Activated B cell treated with CpG ODN at 0.5 μM for 24 hours (primary cell): ENCODE results near the gene LAYN. TPM values are rescaled to one million over a fixed set of nuclear protein-coding genes. Genes with fewer than 3 reads are reported as not detected.

Source experiments
- ATAC-seq: fragments of 200-7000 bp; cut with Tn5 transposase; one replicate; pipeline ENCODE4 v1.10.0; 2021; ENCODE audit warnings: low read depth, mild to moderate bottlenecking, moderate library complexity
- CTCF ChIA-PET: fragments of 350-600 bp; sonication (Branson Sonifier 250); formaldehyde crosslinking; loops from one replicate; lab custom pipeline; 2021; ENCODE audit warnings: antibody characterized with exemption; lab: Charles Lee
- POLR2A ChIA-PET: fragments of 350-600 bp; sonication (Branson Sonifier 250); formaldehyde crosslinking; loops from one replicate; lab custom pipeline; 2021; ENCODE audit warnings: antibody characterized with exemption; lab: Charles Lee
- DNase-seq: peaks from one replicate; pipeline ENCODE4 v3.0.0; 2022
- H3K27ac Mint-ChIP-seq: one replicate; pipeline ENCODE4 v1.8.0; 2020; ENCODE audit warnings: mixed read lengths
- H3K27me3 Mint-ChIP-seq: one replicate; pipeline ENCODE4 v1.8.0; 2021; ENCODE audit warnings: mixed read lengths
- H3K36me3 Mint-ChIP-seq: one replicate; pipeline ENCODE4 v1.8.0; 2021; ENCODE audit warnings: low read depth, mixed read lengths
- H3K4me1 Mint-ChIP-seq: one replicate; pipeline ENCODE4 v1.8.0; 2021; ENCODE audit warnings: mixed read lengths
- H3K4me3 Mint-ChIP-seq: one replicate; pipeline ENCODE4 v1.8.0; 2020; ENCODE audit warnings: mild to moderate bottlenecking, mixed read lengths
- H3K9me3 Mint-ChIP-seq: one replicate; pipeline ENCODE4 v1.8.0; 2020; ENCODE audit warnings: mixed read lengths
- intact Hi-C: fragments of 100-400 bp; cut with micrococcal nuclease; formaldehyde crosslinking; loops from one replicate; pipeline ENCODE4 v1.15.1; 2024
- total RNA-seq: library from RNA; stranded (reverse); gene quantifications from 2 replicates; pipeline ENCODE4 v1.2.3, GENCODE V29; 2022
- TF ChIP-seq, protein P1 (sequence below): fragments of 200-600 bp; IDR thresholded peaks from one replicate; pipeline ENCODE4 v1.8.0; 2022; ENCODE audit warnings: antibody characterized with exemption, mild to moderate bottlenecking

LAYN gene
- total RNA-seq, 1 donor from 2014 or later, result not detected

- Mint-ChIP-seq H3K27ac (no peak overlapping the region), H3K27me3 (no peaks in the 10 kb centered on the region), H3K9me3 (no peaks in the 10 kb centered on the region), H3K4me3 (no peak overlapping the region), H3K4me1 (peaks cover 16% of the 10 kb centered on the region), H3K36me3 (peaks cover 5% of the 10 kb centered on the region)
- POLR2A ChIA-PET, result no interaction called here
- ATAC-seq (no peak), DNase-seq (no peak)
- CTCF ChIA-PET, result interaction anchor here (1.3 kb wide), 1 partner anchor 12 kb away, joined by 4 read pairs; no protein-coding TSS in a partner anchor
- TF ChIP-seq, protein P1, sequence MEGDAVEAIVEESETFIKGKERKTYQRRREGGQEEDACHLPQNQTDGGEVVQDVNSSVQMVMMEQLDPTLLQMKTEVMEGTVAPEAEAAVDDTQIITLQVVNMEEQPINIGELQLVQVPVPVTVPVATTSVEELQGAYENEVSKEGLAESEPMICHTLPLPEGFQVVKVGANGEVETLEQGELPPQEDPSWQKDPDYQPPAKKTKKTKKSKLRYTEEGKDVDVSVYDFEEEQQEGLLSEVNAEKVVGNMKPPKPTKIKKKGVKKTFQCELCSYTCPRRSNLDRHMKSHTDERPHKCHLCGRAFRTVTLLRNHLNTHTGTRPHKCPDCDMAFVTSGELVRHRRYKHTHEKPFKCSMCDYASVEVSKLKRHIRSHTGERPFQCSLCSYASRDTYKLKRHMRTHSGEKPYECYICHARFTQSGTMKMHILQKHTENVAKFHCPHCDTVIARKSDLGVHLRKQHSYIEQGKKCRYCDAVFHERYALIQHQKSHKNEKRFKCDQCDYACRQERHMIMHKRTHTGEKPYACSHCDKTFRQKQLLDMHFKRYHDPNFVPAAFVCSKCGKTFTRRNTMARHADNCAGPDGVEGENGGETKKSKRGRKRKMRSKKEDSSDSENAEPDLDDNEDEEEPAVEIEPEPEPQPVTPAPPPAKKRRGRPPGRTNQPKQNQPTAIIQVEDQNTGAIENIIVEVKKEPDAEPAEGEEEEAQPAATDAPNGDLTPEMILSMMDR, result no peak
- intact Hi-C loops, result no loop called here
These were observed 58.0 kb downstream of the LAYN start for GRCh38 chr11:111598559-111598958.

- intact Hi-C loops, result loop anchor here (5.0 kb wide), 2 partner anchors 421 to 1304 kb away; partner anchors contain the start of gene RDX
- CTCF ChIA-PET, result interaction anchor here (0.7 to 2.8 kb wide), 4 partner anchors 15 to 240 kb away, joined by 3 to 22 read pairs (median 4); partner anchors contain the start of gene PPP2R1B
- POLR2A ChIA-PET, result no interaction called here
- TF ChIP-seq, protein P1, result no peak
- Mint-ChIP-seq H3K4me3 (peak overlapping the region; percentile 85), H3K4me1 (peaks cover 27% of the 10 kb centered on the region), H3K36me3 (peaks cover 5% of the 10 kb centered on the region), H3K27me3 (no peaks in the 10 kb centered on the region), H3K27ac (peak overlapping the region; percentile 79), H3K9me3 (no peaks in the 10 kb centered on the region)
- DNase-seq, result no peak
- ATAC-seq, result no peak
These were observed 61.1 kb downstream of the LAYN start for GRCh38 chr11:111601636-111601978.

DNA sequence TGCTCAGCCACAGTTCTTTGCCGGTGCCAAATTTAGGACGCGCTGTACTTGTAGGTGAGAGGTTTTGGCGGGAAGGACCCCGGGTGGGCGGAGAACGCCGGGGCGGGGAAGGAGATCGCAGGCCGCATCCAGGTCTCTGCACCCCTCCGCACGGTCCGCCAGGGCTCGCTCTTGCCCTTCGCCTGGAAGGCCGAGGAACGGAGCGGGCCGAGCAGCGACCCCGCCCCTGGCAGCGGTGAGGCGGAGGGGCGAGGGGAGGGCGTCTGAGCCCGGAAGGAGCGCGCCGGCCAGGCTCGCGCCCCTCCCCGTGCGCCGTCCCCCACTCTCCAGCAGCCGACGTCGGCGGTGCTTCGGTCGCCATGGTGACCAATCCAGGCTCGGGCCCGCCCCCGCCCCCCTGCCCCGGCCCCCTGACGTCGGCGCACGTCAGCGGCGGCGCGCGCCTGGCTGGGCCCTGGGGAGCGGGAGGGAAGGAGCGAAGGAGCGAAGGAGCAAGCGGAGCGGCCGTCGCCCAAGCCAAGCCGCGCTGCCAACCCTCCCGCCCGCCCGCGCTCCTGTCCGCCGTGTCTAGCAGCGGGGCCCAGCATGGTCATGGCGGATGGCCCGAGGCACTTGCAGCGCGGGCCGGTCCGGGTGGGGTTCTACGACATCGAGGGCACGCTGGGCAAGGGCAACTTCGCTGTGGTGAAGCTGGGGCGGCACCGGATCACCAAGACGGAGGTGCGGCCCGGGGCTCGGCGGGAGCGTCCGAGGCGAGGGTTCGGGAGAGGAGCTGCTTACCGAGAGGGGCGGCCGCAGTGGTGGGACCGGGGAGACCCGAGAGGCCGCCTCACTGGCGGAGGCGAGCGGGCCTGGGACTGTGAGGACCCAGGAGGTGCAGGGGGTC lies 61.7 kb downstream of the LAYN start, which contains the start of gene SIK2:
SIK2 (plus strand) TSS at position 471 of the 886 bp plus-strand sequence; CDS start at position 586, 115 bp downstream.
- Mint-ChIP-seq H3K9me3 (no peaks in the 10 kb centered on the region), H3K27ac (peak within 1 kb of the TSS; percentile 92), H3K36me3 (peaks cover 5% of the 10 kb centered on the region), H3K4me3 (peak within 1 kb of the TSS; percentile 92), H3K4me1 (peaks cover 27% of the 10 kb centered on the region), H3K27me3 (no peaks in the 10 kb centered on the region)
- ATAC-seq, result peak; percentile 90
- DNase-seq, result peak; percentile 83
- CTCF ChIA-PET, result interaction anchor here (1.2 to 2.8 kb wide), 3 partner anchors 15 to 239 kb away, joined by 3 to 22 read pairs (median 4); no protein-coding TSS in a partner anchor
- TF ChIP-seq, protein P1, result no peak
- intact Hi-C loops, result loop anchor here (1.0 to 5.0 kb wide), 13 partner anchors 16 to 1713 kb away; partner anchors contain the start of genes ALG9, CFAP68, FDX1 and FDXACB1
- POLR2A ChIA-PET, result interaction anchor here (0.8 to 1.2 kb wide), 5 partner anchors 164 to 422 kb away, joined by 3 to 7 read pairs (median 3); partner anchors contain the start of genes ALG9, DLAT and PPP2R1B

GRCh38 chr11:111602865-111603610 lies 62.5 kb downstream of the LAYN start:
- POLR2A ChIA-PET, result interaction anchor here (0.8 to 1.2 kb wide), 5 partner anchors 163 to 422 kb away, joined by 3 to 7 read pairs (median 3); partner anchors contain the start of genes ALG9, DLAT and PPP2R1B
- intact Hi-C loops, result loop anchor here (1.0 to 5.0 kb wide), 13 partner anchors 17 to 1712 kb away; partner anchors contain the start of genes ALG9, CFAP68, FDX1 and FDXACB1
- TF ChIP-seq, protein P1, result no peak
- Mint-ChIP-seq H3K4me3 (peak overlapping the region; percentile 92), H3K36me3 (peaks cover 5% of the 10 kb centered on the region), H3K9me3 (no peaks in the 10 kb centered on the region), H3K4me1 (peaks cover 27% of the 10 kb centered on the region), H3K27ac (peak overlapping the region; percentile 92), H3K27me3 (no peaks in the 10 kb centered on the region)
- CTCF ChIA-PET, result interaction anchor here (1.7 to 2.8 kb wide), 2 partner anchors 173 to 174 kb away, joined by 22 read pairs; no protein-coding TSS in a partner anchor
- DNase-seq (no peak), ATAC-seq (peak; percentile 1)
